Caco-2 (cell line): ENCODE results near the gene SEPTIN3. TPM values are rescaled to one million over a fixed set of nuclear protein-coding genes. Genes with fewer than 3 reads are reported as not detected.

ENCODE experiments used
- BruUV-seq: library from RNA; stranded (reverse); fragments of 400-500 nt; replicated peaks from 2 replicates; lab custom pipeline; 2021; lab: Mats Ljungman, UMichigan
- CTCF ChIA-PET: fragments of 300-600 bp; sonication (Branson Sonifier 250); formaldehyde crosslinking; loops from one replicate; lab custom pipeline; 2022; ENCODE audit warnings: antibody characterized with exemption; lab: Charles Lee
- POLR2A ChIA-PET: fragments of 300-600 bp; sonication (Branson Sonifier 250); formaldehyde crosslinking; loops from one replicate; lab custom pipeline; 2022; ENCODE audit warnings: antibody characterized with exemption; lab: Charles Lee
- DNase-seq, 2 experiments: peaks; one replicate each; pipeline versions ENCODE4 v3.0.0 to v3.0.0-alpha.2; 2020 to 2022
- H3K27me3 ChIP-seq: replicated peaks from 2 replicates; pipeline ENCODE4 v1.6.0; 2011; ENCODE audit warnings: low read length; ENCODE audit not compliant: control insufficient read depth, insufficient read depth
- H3K36me3 ChIP-seq: 2 replicates; pipeline ENCODE4 v1.5.1; 2011; ENCODE audit warnings: low read length; ENCODE audit not compliant: control insufficient read depth, insufficient read depth
- H3K4me1 ChIP-seq: fragments of 250-450 bp; sonication (Bioruptor Pico); 2 replicates; pipeline ENCODE4 v1.5.1; 2020; ENCODE audit warnings: mild to moderate bottlenecking
- H3K4me3 ChIP-seq: 2 replicates; pipeline ENCODE4 v1.5.1; 2011; ENCODE audit warnings: low read depth, mild to moderate bottlenecking, control low read depth, low read length
- H3K9me3 ChIP-seq: fragments of 250-450 bp; sonication (Bioruptor Pico); 2 replicates; pipeline ENCODE4 v1.5.1; 2020; ENCODE audit warnings: mild to moderate bottlenecking, moderate library complexity
- H3K27ac Mint-ChIP-seq: one replicate; pipeline ENCODE4 v1.8.0; 2022; ENCODE audit warnings: mixed read lengths; ENCODE audit not compliant: unreplicated experiment
- H3K27me3 Mint-ChIP-seq: one replicate; pipeline ENCODE4 v1.8.0; 2022; ENCODE audit warnings: mixed read lengths; ENCODE audit not compliant: insufficient read depth, unreplicated experiment
- H3K36me3 Mint-ChIP-seq: one replicate; pipeline ENCODE4 v1.8.0; 2022; ENCODE audit warnings: mild to moderate bottlenecking, mixed read lengths; ENCODE audit not compliant: insufficient read depth, unreplicated experiment
- H3K4me1 Mint-ChIP-seq: one replicate; pipeline ENCODE4 v1.8.0; 2022; ENCODE audit warnings: low read depth, mixed read lengths; ENCODE audit not compliant: unreplicated experiment
- H3K4me3 Mint-ChIP-seq: one replicate; pipeline ENCODE4 v1.8.0; 2022; ENCODE audit warnings: mild to moderate bottlenecking, moderate library complexity, mixed read lengths; ENCODE audit not compliant: unreplicated experiment
- H3K9me3 Mint-ChIP-seq: one replicate; pipeline ENCODE4 v1.8.0; 2022; ENCODE audit warnings: mixed read lengths; ENCODE audit not compliant: unreplicated experiment
- CTCF ChIP-seq, 2 experiments: fragments of 200-600 bp in 1 of 2; IDR thresholded peaks; 1 replicate in 1 of 2; 2 replicates in 1 of 2; pipeline versions ENCODE4 v1.5.1 to v1.8.0; 2011 to 2022; ENCODE audit warnings: antibody characterized with exemption in 1 of 2, control low read depth in 1 of 2, inconsistent platforms in 1 of 2, low read depth in 1 of 2, low read length in 1 of 2, mild to moderate bottlenecking in 1 of 2, moderate library complexity in 1 of 2; ENCODE audit not compliant: insufficient read depth in 1 of 2, severe bottlenecking in 1 of 2, unreplicated experiment in 1 of 2
- intact Hi-C: fragments of 100-400 bp; cut with micrococcal nuclease; formaldehyde crosslinking; loops from one replicate; pipeline ENCODE4 v1.10.0; 2022; ENCODE audit not compliant: unreplicated experiment
- total RNA-seq: library from RNA; stranded (reverse); gene quantifications from 2 replicates; pipeline ENCODE4 v1.2.3, GENCODE V29; 2022

SEPTIN3 gene
- total RNA-seq, 1 experiment from 2014 or later, result 2.2 TPM

- BruUV-seq, result no TSS peak
- CTCF ChIA-PET, result interaction anchor here (0.7 to 2.5 kb wide), 8 partner anchors 14 to 243 kb away, joined by 3 to 27 read pairs (median 7); partner anchors contain the start of genes CCDC134 and SREBF2
- no peaks in the 10 kb centered on the region for H3K27me3 ChIP-seq
- no peaks in the 10 kb centered on the region for H3K9me3 ChIP-seq
- intact Hi-C loops, result loop anchor here (2.0 kb wide), 1 partner anchor 117 kb away; no protein-coding TSS in a partner anchor
- no peaks in the 10 kb centered on the region for H3K27me3 Mint-ChIP-seq
- no peaks in the 10 kb centered on the region for H3K4me1 Mint-ChIP-seq
- peaks cover 62% of the 10 kb centered on the region for H3K36me3 Mint-ChIP-seq
- no peak overlapping the region for H3K4me3 ChIP-seq
- no peaks in the 10 kb centered on the region for H3K4me1 ChIP-seq
- H3K9me3 Mint-ChIP-seq, result no peaks in the 10 kb centered on the region
- H3K27ac Mint-ChIP-seq, result peak overlapping the region; percentile 82
- H3K36me3 ChIP-seq, result no peaks in the 10 kb centered on the region; the same call in 1 of the 2 replicates
- no peak for TF ChIP-seq CTCF (IDR thresholded peaks at IDR 0.05; ENCODE audit: insufficient read depth in 1 of 2, low read depth in 1 of 2, low read length in 1 of 2, severe bottlenecking in 1 of 2, unreplicated experiment in 1 of 2)
- peak; percentile 38 to 59 for DNase-seq
- POLR2A ChIA-PET, result interaction anchor here (0.6 kb wide), 2 partner anchors 14 to 924 kb away, joined by 3 to 6 read pairs; partner anchors contain the start of gene TNFRSF13C
- H3K4me3 Mint-ChIP-seq, result no peak overlapping the region
These were observed 29.0 kb upstream of the SEPTIN3 start for GRCh38 chr22:41939981-41940831.

GRCh38 chr22:41940832-41941765 is 28.1 kb upstream of the SEPTIN3 start:
- Histone ChIP-seq H3K27me3 (no peaks in the 10 kb centered on the region), H3K4me3 (no peak overlapping the region), H3K4me1 (no peaks in the 10 kb centered on the region), H3K9me3 (no peaks in the 10 kb centered on the region), H3K36me3 (no peaks in the 10 kb centered on the region; the same call in 1 of the 2 replicates)
- BruUV-seq, result no TSS peak
- intact Hi-C loops, result loop anchor here (1.0 to 2.0 kb wide), 3 partner anchors 118 to 244 kb away; no protein-coding TSS in a partner anchor
- Mint-ChIP-seq H3K27ac (no peak overlapping the region), H3K36me3 (peaks cover 70% of the 10 kb centered on the region), H3K27me3 (no peaks in the 10 kb centered on the region), H3K4me3 (no peak overlapping the region), H3K4me1 (peaks cover 7% of the 10 kb centered on the region), H3K9me3 (no peaks in the 10 kb centered on the region)
- TF ChIP-seq CTCF (IDR thresholded peaks at IDR 0.05; ENCODE audit: insufficient read depth in 1 of 2, low read depth in 1 of 2, low read length in 1 of 2, severe bottlenecking in 1 of 2, unreplicated experiment in 1 of 2), result peak; percentile 82 to 85
- CTCF ChIA-PET, result interaction anchor here (0.6 to 2.5 kb wide), 12 partner anchors 15 to 244 kb away, joined by 3 to 27 read pairs (median 4); partner anchors contain the start of genes CCDC134 and SREBF2
- peak; percentile 80 to 87 for DNase-seq
- POLR2A ChIA-PET, result interaction anchor here (0.6 kb wide), 2 partner anchors 244 to 923 kb away, joined by 3 to 6 read pairs; no protein-coding TSS in a partner anchor
